Medulla oblongata (tissue), 1 donor: ENCODE measurements around the gene SPRED3.

ENCODE experiments used
- DNase-seq: peaks from one replicate; pipeline ENCODE4 v3.0.0-alpha.2; 2015; ENCODE audit errors: extremely low spot score

The SPRED3 gene

GRCh38 chr19:38445362-38445761 is 56.9 kb downstream of the SPRED3 start:
- no peak for DNase-seq

GRCh38 chr19:38448225-38448624 is 59.7 kb downstream of the SPRED3 start:
- no peak for DNase-seq
